ENCODE results near the gene PTPN13.

The PTPN13 gene

DNA sequence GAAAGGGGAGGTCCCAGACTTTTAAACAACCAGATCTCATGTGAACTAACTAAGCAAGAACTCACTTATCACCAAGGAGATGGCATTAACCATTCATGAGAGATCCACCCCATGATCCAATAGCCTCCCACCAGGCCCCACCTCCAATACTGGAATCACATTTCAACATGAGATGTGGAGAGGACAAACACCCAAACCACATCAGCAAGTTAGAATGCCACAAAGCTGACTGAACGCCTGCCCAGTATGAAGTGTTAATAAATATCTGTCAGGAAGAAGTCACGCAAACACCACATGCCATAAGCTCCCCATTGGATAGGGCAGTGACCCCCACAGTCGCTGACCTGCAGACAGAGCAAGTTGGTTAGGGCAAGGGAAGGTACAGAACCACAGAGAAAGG is 240.8 kb downstream of the PTPN13 start:
- TF ChIP-seq, protein P1, sequence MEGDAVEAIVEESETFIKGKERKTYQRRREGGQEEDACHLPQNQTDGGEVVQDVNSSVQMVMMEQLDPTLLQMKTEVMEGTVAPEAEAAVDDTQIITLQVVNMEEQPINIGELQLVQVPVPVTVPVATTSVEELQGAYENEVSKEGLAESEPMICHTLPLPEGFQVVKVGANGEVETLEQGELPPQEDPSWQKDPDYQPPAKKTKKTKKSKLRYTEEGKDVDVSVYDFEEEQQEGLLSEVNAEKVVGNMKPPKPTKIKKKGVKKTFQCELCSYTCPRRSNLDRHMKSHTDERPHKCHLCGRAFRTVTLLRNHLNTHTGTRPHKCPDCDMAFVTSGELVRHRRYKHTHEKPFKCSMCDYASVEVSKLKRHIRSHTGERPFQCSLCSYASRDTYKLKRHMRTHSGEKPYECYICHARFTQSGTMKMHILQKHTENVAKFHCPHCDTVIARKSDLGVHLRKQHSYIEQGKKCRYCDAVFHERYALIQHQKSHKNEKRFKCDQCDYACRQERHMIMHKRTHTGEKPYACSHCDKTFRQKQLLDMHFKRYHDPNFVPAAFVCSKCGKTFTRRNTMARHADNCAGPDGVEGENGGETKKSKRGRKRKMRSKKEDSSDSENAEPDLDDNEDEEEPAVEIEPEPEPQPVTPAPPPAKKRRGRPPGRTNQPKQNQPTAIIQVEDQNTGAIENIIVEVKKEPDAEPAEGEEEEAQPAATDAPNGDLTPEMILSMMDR (IDR thresholded peaks at IDR 0.05; ENCODE audit: borderline replicate concordance, control extremely low read depth, extremely low read depth, insufficient read depth, missing control alignments): no peak
- DNase-seq (ENCODE audit: low spot score): no peak
- in situ Hi-C loops (cut with MboI; ENCODE audit: low sequenced_read_pairs, unreplicated experiment): no loop called here

GRCh38 chr4:86835677-86836076 is 241.6 kb downstream of the PTPN13 start:
- in situ Hi-C loops (cut with MboI; ENCODE audit: low sequenced_read_pairs, unreplicated experiment): no loop called here
- DNase-seq (ENCODE audit: low spot score): no peak

DNA sequence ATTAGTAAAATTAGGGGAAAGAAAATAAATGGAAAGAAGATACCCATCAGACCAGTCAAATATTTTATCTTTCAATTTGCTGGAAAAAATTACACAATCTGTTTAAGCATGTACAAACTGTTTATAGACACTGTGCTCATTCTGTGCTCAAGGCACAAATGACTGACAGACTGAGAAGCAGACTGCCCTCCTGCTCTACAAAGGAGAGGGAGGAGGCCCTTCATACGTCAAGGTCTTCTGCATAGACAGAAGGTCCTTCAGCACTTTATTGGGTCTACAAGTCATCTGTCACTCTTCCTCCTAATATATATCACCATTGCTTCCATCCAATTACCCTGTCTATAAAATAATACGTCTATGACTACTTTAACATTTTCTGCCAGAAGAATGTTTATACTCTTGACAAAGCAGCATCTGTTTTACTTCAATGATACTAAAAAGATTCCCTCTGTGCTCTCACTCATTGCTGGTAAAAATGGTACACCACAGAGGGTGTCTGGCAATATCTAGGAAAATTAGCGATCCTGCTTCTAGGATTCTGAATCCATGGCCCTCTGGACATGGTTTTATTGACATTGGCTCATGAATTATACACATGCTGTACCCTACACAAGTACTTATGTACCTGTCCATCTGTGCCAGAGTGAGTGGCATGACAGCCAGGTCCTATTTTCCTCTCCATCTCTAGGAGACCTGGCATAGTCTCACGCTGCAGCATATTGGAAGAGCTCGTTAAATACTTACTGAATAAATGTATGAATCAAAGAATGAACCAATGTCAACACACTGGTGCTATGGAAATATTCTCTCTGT is 243.8 kb downstream of the PTPN13 start:
- TF ChIP-seq, protein P1 (IDR thresholded peaks at IDR 0.05; ENCODE audit: borderline replicate concordance, control extremely low read depth, extremely low read depth, insufficient read depth, missing control alignments): no peak
- DNase-seq (ENCODE audit: low spot score): no peak
- in situ Hi-C loops (cut with MboI; ENCODE audit: low sequenced_read_pairs, unreplicated experiment): no loop called here

More at GRCh38 chr4:86835677-86836076, 241.6 kb downstream of the PTPN13 start:
- TF ChIP-seq, protein P1 (IDR thresholded peaks at IDR 0.05; ENCODE audit: borderline replicate concordance, control extremely low read depth, extremely low read depth, insufficient read depth, missing control alignments): no peak

GRCh38 chr4:86840858-86841257 is 246.7 kb downstream of the PTPN13 start:
- DNase-seq (ENCODE audit: low spot score): no peak
- TF ChIP-seq, protein P1 (IDR thresholded peaks at IDR 0.05; ENCODE audit: borderline replicate concordance, control extremely low read depth, extremely low read depth, insufficient read depth, missing control alignments): no peak
- in situ Hi-C loops (cut with MboI; ENCODE audit: low sequenced_read_pairs, unreplicated experiment): no loop called here

- TF ChIP-seq, protein P1 (IDR thresholded peaks at IDR 0.05; ENCODE audit: borderline replicate concordance, control extremely low read depth, extremely low read depth, insufficient read depth, missing control alignments): no peak
- in situ Hi-C loops (cut with MboI; ENCODE audit: low sequenced_read_pairs, unreplicated experiment): no loop called here
- DNase-seq (ENCODE audit: low spot score): no peak
Observed at GRCh38 chr4:86841309-86841708, 247.2 kb downstream of the PTPN13 start.

- in situ Hi-C loops (cut with MboI; ENCODE audit: low sequenced_read_pairs, unreplicated experiment): no loop called here
- TF ChIP-seq, protein P1 (IDR thresholded peaks at IDR 0.05; ENCODE audit: borderline replicate concordance, control extremely low read depth, extremely low read depth, insufficient read depth, missing control alignments): no peak
- DNase-seq (ENCODE audit: low spot score): no peak
Observed at GRCh38 chr4:86845593-86845992, 251.5 kb downstream of the PTPN13 start.

All from GM13976 (cell line).